DMS53 (cell line): Measurements from ENCODE around the gene PDIA3.
"Not testable (repeated sequence)": the region's sequence is repeated elsewhere in the genome, so short reads cannot be mapped to it uniquely, and the experiment has no call there.

Experiments used
- DNase-seq: peaks from one replicate; lab custom pipeline; 2025; lab: John Stamatoyannopoulos, UW

Gene PDIA3

DNA sequence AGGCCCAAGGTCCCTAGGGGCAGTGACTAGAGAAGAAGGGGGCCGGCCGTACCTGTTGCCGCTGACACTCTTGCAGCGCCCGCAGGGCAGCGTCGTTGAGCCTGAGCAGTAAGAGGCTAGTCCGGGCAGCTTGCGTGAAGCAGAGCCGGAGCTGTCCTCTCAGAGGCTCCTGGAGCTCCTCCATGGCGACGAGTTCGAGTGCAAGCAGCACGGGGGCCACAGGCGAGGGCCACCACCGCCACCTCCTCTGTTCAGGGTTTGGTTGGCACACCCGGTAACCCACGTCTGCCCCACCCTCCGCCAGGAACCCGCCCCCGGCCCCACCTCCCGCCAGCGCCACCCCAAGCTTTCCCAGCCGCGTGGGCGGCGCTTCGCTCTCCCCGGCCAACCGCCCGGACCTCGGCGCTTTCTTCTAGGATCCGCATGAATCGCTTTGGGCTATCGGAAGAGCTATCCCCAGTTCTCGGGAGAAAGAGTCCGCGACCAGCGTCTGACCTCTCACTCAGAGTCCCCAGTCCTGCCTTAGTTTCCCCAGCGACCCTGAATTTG, 30.6 kb downstream of the PDIA3 start, which contains the start of gene ELL3:
ELL3 (minus strand) TSS at position 249 of the 549 bp plus-strand sequence; CDS start at position 184, 65 bp downstream.
- DNase-seq = peak; percentile 88

DNA sequence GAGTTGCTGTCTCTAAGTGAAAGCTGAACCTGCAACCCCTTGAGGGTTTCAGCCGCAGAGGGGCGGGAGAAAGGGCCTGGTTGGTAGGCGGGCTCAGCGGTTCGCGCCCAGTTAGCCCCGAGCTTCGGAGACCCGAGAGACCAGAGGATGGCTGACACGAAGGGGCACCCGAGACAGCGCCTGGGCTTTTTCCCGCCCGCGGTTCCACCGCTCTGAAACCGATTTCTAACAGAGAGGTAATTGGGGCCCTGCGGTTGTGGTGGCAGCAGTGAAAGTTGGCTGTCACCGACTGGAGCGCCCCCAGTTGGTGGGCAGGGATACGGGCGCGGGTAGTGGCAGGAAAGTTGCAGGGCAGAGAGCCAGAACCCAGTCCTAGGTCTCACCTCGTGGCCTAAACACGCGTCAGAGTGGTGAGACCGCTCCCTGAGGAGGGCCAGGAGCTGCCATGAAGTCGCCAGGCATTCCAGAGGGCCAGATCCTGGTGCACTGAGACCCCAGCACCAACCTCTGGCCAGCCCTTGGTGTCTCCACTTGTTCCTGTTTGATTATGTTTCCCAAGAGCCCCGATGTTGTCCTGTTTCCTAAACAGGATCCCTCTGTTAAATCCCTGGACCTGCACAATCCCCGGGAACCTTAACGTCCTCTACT, 31.2 kb downstream of the PDIA3 start:
- peak; percentile 90 for DNase-seq

- no peak for DNase-seq
Observed at GRCh38 chr15:43779016-43779415, 32.8 kb downstream of the PDIA3 start.

- no peak for DNase-seq
Observed at GRCh38 chr15:43789409-43789808, 43.2 kb downstream of the PDIA3 start.

- peak; percentile 99 for DNase-seq
Observed at GRCh38 chr15:43791993-43792760, 45.9 kb downstream of the PDIA3 start, which contains the start of gene SERF2. SERF2 (plus strand) TSS chr15:43792320; CDS start chr15:43792377, 57 bp downstream.

DNA sequence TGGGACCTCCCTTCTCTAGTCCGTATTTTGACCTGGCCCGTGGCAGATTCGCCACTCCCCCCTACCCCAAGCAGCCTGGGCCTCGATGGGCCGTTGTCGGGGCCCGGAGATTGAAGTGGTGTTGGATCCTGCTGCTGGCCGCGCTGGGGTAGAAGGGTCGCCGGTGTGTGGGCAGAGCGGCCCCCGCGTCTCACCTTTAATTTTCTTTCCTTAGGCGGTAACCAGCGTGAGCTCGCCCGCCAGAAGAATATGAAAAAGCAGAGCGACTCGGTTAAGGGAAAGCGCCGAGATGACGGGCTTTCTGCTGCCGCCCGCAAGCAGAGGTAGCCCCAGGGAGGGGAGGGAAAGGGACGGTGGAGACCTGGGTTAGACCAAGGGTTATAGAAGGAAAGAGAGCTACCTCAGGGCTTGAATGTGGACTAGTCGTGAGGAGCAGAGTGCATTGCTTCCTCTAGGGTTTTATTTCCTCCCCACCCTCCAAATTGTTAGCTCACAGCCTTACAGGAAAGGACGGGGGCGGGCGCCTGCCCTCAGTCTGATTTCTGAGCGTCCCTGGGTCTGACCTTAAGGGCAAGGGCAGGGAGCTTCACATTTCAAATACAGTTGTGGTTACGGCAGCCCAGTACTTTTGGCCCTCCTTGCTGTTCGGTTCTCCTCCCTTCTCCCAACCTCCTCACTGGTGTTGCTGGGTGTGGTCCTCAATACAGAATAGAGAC, 46.7 kb downstream of the PDIA3 start:
- peak; percentile 44 for DNase-seq

DNA sequence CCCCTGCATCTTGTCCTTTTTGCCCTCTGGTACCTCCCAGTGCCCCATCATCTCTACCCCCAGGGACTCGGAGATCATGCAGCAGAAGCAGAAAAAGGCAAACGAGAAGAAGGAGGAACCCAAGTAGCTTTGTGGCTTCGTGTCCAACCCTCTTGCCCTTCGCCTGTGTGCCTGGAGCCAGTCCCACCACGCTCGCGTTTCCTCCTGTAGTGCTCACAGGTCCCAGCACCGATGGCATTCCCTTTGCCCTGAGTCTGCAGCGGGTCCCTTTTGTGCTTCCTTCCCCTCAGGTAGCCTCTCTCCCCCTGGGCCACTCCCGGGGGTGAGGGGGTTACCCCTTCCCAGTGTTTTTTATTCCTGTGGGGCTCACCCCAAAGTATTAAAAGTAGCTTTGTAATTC, 47.4 kb downstream of the PDIA3 start:
- no peak for DNase-seq

GRCh38 chr15:43794269-43795037, 48.2 kb downstream of the PDIA3 start:
- DNase-seq = no peak

- no peak for DNase-seq
Observed at GRCh38 chr15:43795197-43795596, 49.0 kb downstream of the PDIA3 start.

GRCh38 chr15:43795997-43796396, 49.8 kb downstream of the PDIA3 start:
- DNase-seq = no peak

DNA sequence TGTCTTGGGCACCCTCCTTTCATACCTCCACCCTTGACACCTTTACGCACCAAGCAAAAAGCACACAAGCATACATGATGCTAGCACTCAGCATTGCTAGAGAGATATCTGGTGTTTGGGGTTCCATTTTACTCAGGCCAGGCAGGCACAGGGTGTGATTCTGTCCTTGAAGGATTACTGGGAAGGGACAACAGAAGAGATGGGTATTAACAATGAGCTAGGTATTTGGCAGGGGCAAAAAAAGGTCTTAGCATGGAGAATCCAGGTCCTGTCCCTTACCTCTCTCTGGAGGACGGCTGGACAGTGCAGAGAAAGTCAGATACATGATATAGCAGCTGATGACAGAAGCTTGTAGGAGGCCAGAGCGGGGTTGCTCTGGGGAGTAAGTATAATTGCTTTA, 50.3 kb downstream of the PDIA3 start:
- DNase-seq = no peak

DNA sequence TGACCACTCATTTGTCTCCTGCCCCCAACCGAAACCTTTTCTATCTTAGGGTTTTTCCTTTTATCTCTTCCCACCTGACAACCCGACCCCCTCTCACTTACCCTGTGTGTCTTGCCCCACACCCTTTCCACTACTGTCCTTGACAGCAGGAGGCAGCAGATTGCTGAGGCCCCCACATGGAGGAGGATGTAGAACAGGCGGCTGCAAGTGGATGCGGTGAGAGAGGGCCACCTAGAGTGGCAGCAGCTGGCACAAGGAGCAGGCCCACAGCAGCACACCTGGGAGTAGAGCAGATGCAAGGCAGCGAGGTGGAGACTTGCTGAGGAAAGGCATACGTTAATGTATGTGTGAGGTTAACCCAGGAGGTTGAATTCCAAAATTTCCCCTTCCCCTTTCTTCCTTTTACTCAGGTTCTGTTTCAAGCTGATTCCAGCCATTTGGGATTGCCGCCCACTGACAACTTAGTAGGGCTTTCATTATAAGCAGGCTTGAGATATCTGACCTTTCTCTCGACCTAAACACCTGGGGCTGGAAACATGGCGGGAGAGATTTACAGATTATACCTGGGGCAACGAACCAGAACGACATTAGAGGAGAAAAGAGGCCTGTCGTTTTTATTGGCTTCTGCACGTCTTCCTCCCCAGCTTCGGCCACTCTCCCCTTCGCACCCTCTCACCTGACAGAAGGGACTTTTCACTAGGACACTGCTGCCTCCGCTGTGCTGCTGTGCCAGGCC, 53.1 kb downstream of the PDIA3 start:
- peak; percentile 86 for DNase-seq

DNA sequence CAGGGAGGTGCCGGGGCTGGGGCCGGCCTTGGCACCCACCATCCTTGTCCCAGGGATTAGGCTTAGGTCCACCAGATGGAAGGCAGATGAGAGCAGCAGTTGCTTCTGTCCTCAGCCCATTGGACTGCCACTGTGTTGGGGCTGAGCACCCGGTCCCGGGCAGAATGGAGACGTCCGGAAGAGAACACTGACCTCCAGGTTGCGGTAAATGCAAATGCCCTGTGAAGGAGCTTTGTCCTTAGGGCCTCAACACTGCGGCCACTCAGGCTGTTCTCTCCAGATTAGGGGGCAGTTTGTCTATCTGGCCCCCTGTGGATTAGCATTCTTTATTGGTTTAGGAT, 53.7 kb downstream of the PDIA3 start, which contains the start of gene SERINC4:
SERINC4 (minus strand) TSS at position 276 of the 341 bp plus-strand sequence; CDS start at position 42, 234 bp downstream.
- peak; percentile 29 for DNase-seq

DNA sequence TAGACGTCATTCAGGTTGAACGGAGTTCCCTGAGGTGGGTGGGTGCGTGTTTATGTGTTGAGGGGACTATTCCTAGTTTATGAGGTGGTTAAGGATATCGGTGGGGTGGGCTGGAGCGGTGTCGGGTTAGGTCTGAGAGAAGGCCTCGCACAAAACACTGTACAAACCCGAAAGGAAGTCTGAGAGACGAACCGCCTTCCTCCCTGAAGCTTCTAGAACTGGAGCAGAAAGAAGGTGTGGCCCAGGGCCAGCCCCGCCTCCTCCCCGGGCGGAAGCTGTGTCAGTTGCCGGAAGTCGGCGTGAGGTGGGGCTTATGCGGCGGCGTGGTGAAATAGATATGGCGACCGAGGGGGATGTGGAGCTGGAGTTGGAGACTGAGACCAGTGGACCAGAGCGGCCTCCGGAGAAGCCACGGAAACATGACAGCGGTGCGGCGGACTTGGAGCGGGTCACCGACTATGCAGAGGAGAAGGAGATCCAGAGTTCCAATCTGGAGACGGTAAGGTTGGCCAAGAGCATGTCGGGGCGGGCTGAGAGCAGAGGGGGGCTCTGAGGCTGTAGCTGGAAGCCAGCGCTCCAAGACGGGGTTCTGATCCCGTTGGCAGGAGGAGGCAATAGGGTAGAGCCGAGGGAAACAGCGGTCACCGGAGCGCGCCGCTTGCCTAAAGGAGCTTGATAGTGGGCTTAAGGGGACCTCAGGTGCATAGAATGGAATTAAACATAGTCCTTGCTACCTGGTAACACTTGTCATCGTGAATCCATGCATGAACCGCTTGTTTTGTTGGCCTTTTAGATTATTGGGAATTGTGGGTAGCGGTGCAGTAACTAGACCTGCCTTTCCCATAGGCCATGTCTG, 54.3 kb downstream of the PDIA3 start, which contains the start of gene HYPK:
HYPK (plus strand) TSS at position 314 of the 856 bp plus-strand sequence; CDS start at position 338, 24 bp downstream.
- peak; percentile 88 for DNase-seq

GRCh38 chr15:43802676-43803075, 56.4 kb downstream of the PDIA3 start:
- DNase-seq = not testable (repeated sequence)

DNA sequence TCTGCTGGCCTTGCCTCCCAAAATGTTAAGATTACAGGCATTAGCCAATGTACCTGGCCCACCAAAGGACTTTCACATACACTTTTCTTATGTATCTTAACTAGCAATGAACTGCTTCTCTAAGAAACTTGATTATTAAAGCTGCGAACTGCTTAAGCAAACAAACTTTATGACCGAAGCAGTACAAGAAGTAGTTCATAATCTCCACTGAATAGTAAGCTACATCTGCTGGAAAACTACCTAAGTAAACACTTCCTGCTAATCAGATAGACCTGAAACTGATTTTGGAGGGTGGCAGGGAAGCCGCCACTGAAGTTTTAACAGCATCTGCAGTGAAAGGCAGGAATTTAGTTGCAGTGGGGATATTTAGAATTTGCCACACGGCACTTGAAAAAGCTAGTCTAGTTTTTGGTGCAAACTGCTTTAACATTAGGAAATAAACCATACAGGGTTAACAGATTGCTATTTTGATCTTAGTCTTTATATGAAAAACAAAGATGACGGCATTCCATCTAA, 62.3 kb downstream of the PDIA3 start:
- no peak for DNase-seq

DNA sequence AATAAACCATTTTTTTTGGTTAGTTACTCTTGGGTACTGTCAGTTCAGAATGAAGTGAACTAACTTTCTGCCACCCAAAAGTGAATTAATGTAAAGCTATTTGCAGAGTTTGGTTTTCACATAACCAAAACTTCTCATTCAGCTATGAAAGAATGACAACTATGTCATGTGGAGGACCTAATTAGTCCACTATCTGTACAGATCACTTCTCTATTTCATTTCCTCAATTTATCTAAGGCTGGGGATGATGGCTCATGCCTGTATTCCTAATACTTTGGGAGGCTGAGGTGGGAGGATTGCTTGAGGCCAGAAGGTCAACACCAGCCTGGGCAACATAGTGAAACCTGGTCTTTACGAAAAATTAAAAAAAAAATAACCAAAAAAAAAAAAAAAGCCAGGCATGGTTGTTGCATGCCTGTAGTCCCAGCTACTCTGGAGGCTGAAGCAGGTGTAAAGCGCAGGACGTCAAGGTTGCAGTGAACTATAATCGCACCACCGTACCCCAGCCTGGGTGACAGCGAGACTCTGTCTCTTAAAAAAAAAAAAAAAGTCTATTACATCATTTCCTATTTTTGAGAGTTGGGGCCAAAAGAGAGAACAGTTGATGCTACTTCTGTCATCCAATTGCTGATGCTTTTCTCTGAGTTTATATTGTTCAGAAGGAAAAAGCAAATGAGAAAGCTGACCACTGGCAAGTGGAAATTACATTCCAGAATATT, 62.9 kb downstream of the PDIA3 start:
- DNase-seq = no peak

GRCh38 chr15:43815064-43815463, 68.8 kb downstream of the PDIA3 start:
- DNase-seq = not testable (repeated sequence)

GRCh38 chr15:43821505-43821904, 75.3 kb downstream of the PDIA3 start:
- DNase-seq = no peak
